SH-SY5Y (cell line): ENCODE data around the gene ANKRD63.

Experiments used
- GATA2 ChIP-seq: IDR thresholded peaks from 2 replicates; pipeline ENCODE4 v1.6.1; 2011; ENCODE audit warnings: mild to moderate bottlenecking, low read depth, low read length
- GATA3 ChIP-seq: IDR thresholded peaks from 2 replicates; pipeline ENCODE4 v1.6.1; 2011; ENCODE audit warnings: low read depth, mild to moderate bottlenecking, low read length, moderate library complexity

GRCh38 chr15:40245666-40246450 is 37.0 kb downstream of the ANKRD63 start:
- TF ChIP-seq GATA3 (no peak), GATA2 (no peak)
